Keratinocyte (primary cell): ENCODE measurements around the gene PIP4K2A. TPM values are rescaled to one million over a fixed set of nuclear protein-coding genes. Genes with fewer than 3 reads are reported as not detected.

Experiments
- DNase-seq: peaks from one replicate; pipeline ENCODE4 v3.0.0-alpha.2; 2011; ENCODE audit warnings: low read depth, missing footprints, low spot score
- FAIRE-seq: peaks from 2 replicates; lab custom pipeline; 2011; peaks lifted over from hg19 to GRCh38; lab: Jason Lieb, UNC
- H2AFZ ChIP-seq: 2 replicates; pipeline ENCODE4 v1.6.0; 2012; ENCODE audit warnings: low read length, control low read depth, inconsistent platforms; ENCODE audit not compliant: control insufficient read depth
- H3K27ac ChIP-seq: 2 replicates; pipeline ENCODE4 v1.5.1; 2011; ENCODE audit warnings: low read length; ENCODE audit not compliant: control insufficient read depth, insufficient read depth
- H3K27me3 ChIP-seq: 3 replicates; pipeline ENCODE4 v1.6.0; 2011; ENCODE audit warnings: low read length; ENCODE audit not compliant: control insufficient read depth, insufficient read depth; ENCODE audit errors: extremely low read depth
- H3K36me3 ChIP-seq, 2 experiments: 2 replicates in 1 of 2; 3 replicates in 1 of 2; pipeline ENCODE4 v1.5.1; 2011; ENCODE audit warnings: low read length in 2 of 2, mild to moderate bottlenecking in 1 of 2; ENCODE audit not compliant: control insufficient read depth in 2 of 2, insufficient read depth in 2 of 2; ENCODE audit errors: extremely low read depth in 1 of 2
- H3K4me1 ChIP-seq: 3 replicates; pipeline ENCODE4 v1.5.1; 2011; ENCODE audit warnings: low read length; ENCODE audit not compliant: control insufficient read depth, insufficient read depth; ENCODE audit errors: extremely low read depth
- H3K4me2 ChIP-seq: 3 replicates; pipeline ENCODE4 v1.6.0; 2011; ENCODE audit warnings: low read depth, low read length; ENCODE audit not compliant: control insufficient read depth, insufficient read depth; ENCODE audit errors: extremely low read depth
- H3K4me3 ChIP-seq, 3 experiments: fragments of 200-600 bp in 1 of 3; sonication (generic) in 1 of 3; 2 replicates in 2 of 3; 3 replicates in 1 of 3; pipeline ENCODE4 v1.5.1; 2011 to 2016; ENCODE audit warnings: low read length in 3 of 3, mild to moderate bottlenecking in 3 of 3, control low read depth in 2 of 3, inconsistent platforms in 1 of 3, low read depth in 1 of 3, mixed read lengths in 1 of 3, mixed run types in 1 of 3, moderate library complexity in 1 of 3; ENCODE audit not compliant: control insufficient read depth in 2 of 3, insufficient read depth in 2 of 3; ENCODE audit errors: extremely low read depth in 1 of 3
- H3K79me2 ChIP-seq: 2 replicates; pipeline ENCODE4 v1.6.0; 2012; ENCODE audit warnings: low read length; ENCODE audit not compliant: control insufficient read depth, insufficient read depth
- H3K9ac ChIP-seq: 3 replicates; pipeline ENCODE4 v1.6.0; 2011; ENCODE audit warnings: low read length; ENCODE audit not compliant: control insufficient read depth, insufficient read depth; ENCODE audit errors: extremely low read depth
- H3K9me1 ChIP-seq: 3 replicates; pipeline ENCODE4 v1.6.0; 2011; ENCODE audit warnings: low read length; ENCODE audit not compliant: control insufficient read depth, insufficient read depth; ENCODE audit errors: extremely low read depth
- H3K9me3 ChIP-seq: 2 replicates; pipeline ENCODE4 v1.5.1; 2012; ENCODE audit warnings: low read depth, low read length; ENCODE audit not compliant: control insufficient read depth
- H4K20me1 ChIP-seq: 3 replicates; pipeline ENCODE4 v1.6.0; 2011; ENCODE audit warnings: low read length; ENCODE audit not compliant: control insufficient read depth, insufficient read depth; ENCODE audit errors: extremely low read depth
- CTCF ChIP-seq, 3 experiments: IDR thresholded peaks in 1 of 3; conservative IDR thresholded peaks in 1 of 3; optimal IDR thresholded peaks in 1 of 3; 2 replicates in 2 of 3; 3 replicates in 1 of 3; pipeline versions ENCODE3 to v1.5.1; 2011; ENCODE audit warnings: low read length in 3 of 3, mild to moderate bottlenecking in 3 of 3, moderate library complexity in 2 of 3, control low read depth in 1 of 3, inconsistent platforms in 1 of 3; ENCODE audit not compliant: insufficient read depth in 2 of 3; ENCODE audit errors: extremely low read depth in 1 of 3
- EZH2 ChIP-seq: IDR thresholded peaks from one replicate; pipeline ENCODE4 v1.6.1; 2012; ENCODE audit warnings: inconsistent platforms, mild to moderate bottlenecking, low read length, moderate library complexity
- dilution Hi-C: fragments of 300-500 bp; cut with MboI; formaldehyde crosslinking; loops from one replicate; pipeline ENCODE4 v1.7.0; 2020; ENCODE audit warnings: low sequenced_read_pairs; ENCODE audit not compliant: extremely low pct_ligation_motif_present
- polyA plus RNA-seq, 5 experiments: library from polyadenylated mRNA; depleted of rRNA in 3 of 5; stranded (reverse) in 3 of 5; stranded (forward) in 1 of 5; unstranded in 1 of 5; fragments of >200 nt; gene quantifications; 1 replicate in 1 of 5; 2 replicates in 3 of 5; 3 replicates in 1 of 5; pipeline versions ENCODE4 v1.2.1 to v1.2.3, GENCODE V29; 2011 to 2012; ENCODE audit warnings: missing spikeins in 2 of 5, low read depth in 1 of 5, low replicate concordance in 1 of 5

Gene PIP4K2A
- polyA plus RNA-seq, 1 donor (not counting 4 experiments of a cell fraction or from before 2014, with no cell fraction given), result 15.5 TPM

- no peak overlapping the region for H3K27ac ChIP-seq
- no peak overlapping the region for H3K9ac ChIP-seq
- no peaks in the 10 kb centered on the region for H3K9me1 ChIP-seq
- H3K27me3 ChIP-seq, result no peaks in the 10 kb centered on the region
- H3K4me3 ChIP-seq, result no peak overlapping the region
- FAIRE-seq, result no peak
- no peak overlapping the region for H2AFZ ChIP-seq
- no peaks in the 10 kb centered on the region for H3K9me3 ChIP-seq
- H4K20me1 ChIP-seq, result no peaks in the 10 kb centered on the region
- dilution Hi-C loops, result no loop called here
- no peak for TF ChIP-seq CTCF (optimal IDR thresholded peaks at IDR 0.05 in 1 of 3, IDR thresholded peaks at IDR 0.05 in 1 of 3, conservative IDR thresholded peaks at IDR 0.05 in 1 of 3; ENCODE audit: extremely low read depth in 1 of 3, insufficient read depth in 2 of 3, low read length in 3 of 3)
- TF ChIP-seq EZH2, result no peak
- no peaks in the 10 kb centered on the region for H3K36me3 ChIP-seq
- no peak overlapping the region for H3K4me2 ChIP-seq
- no peak for DNase-seq
- peaks cover 35% of the 10 kb centered on the region for H3K79me2 ChIP-seq
- H3K4me1 ChIP-seq, result no peaks in the 10 kb centered on the region
These were observed 47.3 kb downstream of the PIP4K2A start for GRCh38 chr10:22667093-22667480.

GRCh38 chr10:22666287-22667092 lies 47.9 kb downstream of the PIP4K2A start:
- Histone ChIP-seq H3K79me2 (peaks cover 35% of the 10 kb centered on the region), H3K9me3 (no peaks in the 10 kb centered on the region), H3K27ac (no peak overlapping the region), H3K4me3 (no peak overlapping the region), H4K20me1 (no peaks in the 10 kb centered on the region), H3K4me1 (no peaks in the 10 kb centered on the region), H3K4me2 (no peak overlapping the region), H2AFZ (no peak overlapping the region), H3K27me3 (no peaks in the 10 kb centered on the region), H3K9me1 (no peaks in the 10 kb centered on the region), H3K36me3 (no peaks in the 10 kb centered on the region), H3K9ac (no peak overlapping the region)
- DNase-seq (no peak), FAIRE-seq (no peak)
- dilution Hi-C loops, result no loop called here
- no peak for TF ChIP-seq EZH2
- TF ChIP-seq CTCF (optimal IDR thresholded peaks at IDR 0.05 in 1 of 3, IDR thresholded peaks at IDR 0.05 in 1 of 3, conservative IDR thresholded peaks at IDR 0.05 in 1 of 3; ENCODE audit: extremely low read depth in 1 of 3, insufficient read depth in 2 of 3, low read length in 3 of 3), result no peak
